SK-N-SH treated with all-trans-retinoic acid at 6 μM for 48 hours (cell line): Measurements from ENCODE around the gene LGALS1.

Source experiments
- ATAC-seq: fragments of 200-7000 bp; cut with Tn5 transposase; 3 replicates; pipeline ENCODE4 v1.9.1; 2020; ENCODE audit warnings: mild to moderate bottlenecking, moderate library complexity
- ARNTL ChIP-seq: fragments of 450-650 bp; formaldehyde crosslinking; IDR thresholded peaks from 2 replicates; pipeline ENCODE4 v1.5.0; 2020; ENCODE audit warnings: low read depth, mild to moderate bottlenecking, moderate library complexity, borderline replicate concordance
- BACH2 ChIP-seq: fragments of 250-450 bp; sonication (Bioruptor Pico); IDR thresholded peaks from 2 replicates; pipeline ENCODE4 v1.9.0; 2021; ENCODE audit warnings: mild to moderate bottlenecking, borderline replicate concordance
- CREB5 ChIP-seq: fragments of 250-450 bp; sonication (Bioruptor Pico); IDR thresholded peaks from 2 replicates; pipeline ENCODE4 v1.5.1; 2020; ENCODE audit warnings: low read depth, mild to moderate bottlenecking, moderate library complexity
- CSDC2 ChIP-seq: fragments of 250-450 bp; sonication (Bioruptor Pico); IDR thresholded peaks from 2 replicates; pipeline ENCODE4 v1.5.0; 2020; ENCODE audit warnings: mild to moderate bottlenecking, moderate library complexity
- ESRRG ChIP-seq: fragments of 250-450 bp; sonication (Bioruptor Pico); IDR thresholded peaks from 2 replicates; pipeline ENCODE4 v1.6.1; 2021; ENCODE audit warnings: mild to moderate bottlenecking
- GLIS3 ChIP-seq: fragments of 250-450 bp; sonication (Bioruptor Pico); IDR thresholded peaks from 2 replicates; pipeline ENCODE4 v1.5.0; 2020; ENCODE audit warnings: mild to moderate bottlenecking, moderate library complexity
- ISL1 ChIP-seq: fragments of 250-450 bp; sonication (Bioruptor Pico); IDR thresholded peaks from 2 replicates; pipeline ENCODE4 v2.1.2; 2022; ENCODE audit warnings: mild to moderate bottlenecking, moderate library complexity
- OSR1 ChIP-seq: fragments of 250-450 bp; sonication (Bioruptor Pico); IDR thresholded peaks from 2 replicates; pipeline ENCODE4 v1.8.0; 2022; ENCODE audit warnings: moderate library complexity, mild to moderate bottlenecking, inconsistent platforms
- PATZ1 ChIP-seq: fragments of 250-450 bp; sonication (Bioruptor Pico); IDR thresholded peaks from 2 replicates; pipeline ENCODE4 v1.8.0; 2020; ENCODE audit warnings: mild to moderate bottlenecking, moderate library complexity, borderline replicate concordance
- POU6F1 ChIP-seq: fragments of 250-450 bp; sonication (Bioruptor Pico); IDR thresholded peaks from 2 replicates; pipeline ENCODE4 v1.8.0; 2021; ENCODE audit warnings: low read depth, mild to moderate bottlenecking, moderate library complexity, borderline replicate concordance
- PPARA ChIP-seq: fragments of 250-450 bp; sonication (Bioruptor Pico); IDR thresholded peaks from 2 replicates; pipeline ENCODE4 v1.5.0; 2020; ENCODE audit warnings: mild to moderate bottlenecking, borderline replicate concordance
- SNAI2 ChIP-seq: fragments of 250-450 bp; sonication (Bioruptor Pico); IDR thresholded peaks from 2 replicates; pipeline ENCODE4 v1.5.0; 2020; ENCODE audit warnings: mild to moderate bottlenecking, moderate library complexity
- TCF4 ChIP-seq: fragments of 250-450 bp; sonication (Bioruptor Pico); IDR thresholded peaks from 2 replicates; pipeline ENCODE4 v1.8.0; 2021; ENCODE audit warnings: mild to moderate bottlenecking, moderate library complexity, borderline replicate concordance
- TOX ChIP-seq: fragments of 250-450 bp; sonication (Bioruptor Pico); IDR thresholded peaks from 2 replicates; pipeline ENCODE4 v1.8.0; 2021; ENCODE audit warnings: mild to moderate bottlenecking, moderate library complexity, borderline replicate concordance
- TSHZ2 ChIP-seq: fragments of 250-450 bp; sonication (Bioruptor Pico); IDR thresholded peaks from 2 replicates; pipeline ENCODE4 v1.5.0; 2020; ENCODE audit warnings: mild to moderate bottlenecking, moderate library complexity
- ZFP3 ChIP-seq: fragments of 250-450 bp; sonication (Bioruptor Pico); IDR thresholded peaks from 2 replicates; pipeline ENCODE4 v1.5.0; 2020; ENCODE audit warnings: mild to moderate bottlenecking, moderate library complexity
- ZFP30 ChIP-seq: fragments of 450-650 bp; formaldehyde crosslinking; IDR thresholded peaks from 2 replicates; pipeline ENCODE4 v1.5.0; 2022; ENCODE audit warnings: mild to moderate bottlenecking, moderate library complexity
- ZNF565 ChIP-seq: fragments of 450-650 bp; formaldehyde crosslinking; conservative IDR thresholded peaks from 2 replicates; pipeline ENCODE4 v1.5.0; 2020; ENCODE audit warnings: low read depth, mild to moderate bottlenecking, moderate library complexity
- ZNF70 ChIP-seq: fragments of 450-650 bp; formaldehyde crosslinking; IDR thresholded peaks from 2 replicates; pipeline ENCODE4 v1.5.0; 2020; ENCODE audit warnings: mild to moderate bottlenecking, moderate library complexity
- ZNF8 ChIP-seq: fragments of 450-650 bp; formaldehyde crosslinking; IDR thresholded peaks from 2 replicates; pipeline ENCODE4 v1.5.0; 2020; ENCODE audit warnings: mild to moderate bottlenecking, moderate library complexity

The LGALS1 gene

GRCh38 chr22:37636949-37637273 is 38.5 kb upstream of the LGALS1 start (continued):
- no peak for TF ChIP-seq OSR1 (CRISPR knock-in tag)
- no peak for TF ChIP-seq CREB5 (CRISPR knock-in tag)
- no peak for TF ChIP-seq GLIS3 (CRISPR knock-in tag)
- no peak for TF ChIP-seq ARNTL

- no peak for ATAC-seq
- no peak for TF ChIP-seq GLIS3 (CRISPR knock-in tag)
- no peak for TF ChIP-seq ZNF565 (CRISPR knock-in tag)
Observed at GRCh38 chr22:37638391-37639069, 36.9 kb upstream of the LGALS1 start.

- ATAC-seq: peak; percentile 57
- TF ChIP-seq GLIS3 (CRISPR knock-in tag): no peak
- no peak for TF ChIP-seq BACH2 (CRISPR knock-in tag)
- no peak for TF ChIP-seq PATZ1
- TF ChIP-seq ESRRG: no peak
- no peak for TF ChIP-seq PPARA (CRISPR knock-in tag)
- no peak for TF ChIP-seq ZNF565 (CRISPR knock-in tag)
Observed at GRCh38 chr22:37639070-37639760, 36.2 kb upstream of the LGALS1 start, which contains the start of gene SH3BP1. Gene SH3BP1, plus strand, starts transcription at chr22:37639669. Its CDS starts 119 bp downstream, at chr22:37639788.

- no peak for TF ChIP-seq CSDC2
- TF ChIP-seq TOX: no peak
- TF ChIP-seq ZNF565 (CRISPR knock-in tag): no peak
- TF ChIP-seq SNAI2: no peak
- no peak for TF ChIP-seq TCF4 (CRISPR knock-in tag)
- TF ChIP-seq OSR1 (CRISPR knock-in tag): no peak
- TF ChIP-seq BACH2 (CRISPR knock-in tag): no peak
- no peak for TF ChIP-seq ZNF70 (CRISPR knock-in tag)
- TF ChIP-seq POU6F1 (CRISPR knock-in tag): no peak
- no peak for TF ChIP-seq PATZ1
- no peak for TF ChIP-seq ARNTL
- no peak for TF ChIP-seq ZFP30
- TF ChIP-seq CREB5 (CRISPR knock-in tag): no peak
- no peak for TF ChIP-seq ZFP3 (CRISPR knock-in tag)
- no peak for TF ChIP-seq ZNF8 (CRISPR knock-in tag)
- no peak for TF ChIP-seq ISL1 (CRISPR knock-in tag)
- TF ChIP-seq PPARA (CRISPR knock-in tag): no peak
- no peak for TF ChIP-seq TSHZ2 (CRISPR knock-in tag)
- ATAC-seq: no peak; the same call in 2 of the 3 replicates
Observed at GRCh38 chr22:37639771-37640590, 35.5 kb upstream of the LGALS1 start.
